SKM-1 (cell line): ENCODE results near the gene MYH10.

Experiments
- DNase-seq: peaks from one replicate; lab custom pipeline; 2025; ENCODE audit not compliant: unreplicated experiment; lab: John Stamatoyannopoulos, UW

MYH10 gene

GRCh38 chr17:8649157-8650118, 18.9 kb upstream of the MYH10 start:
- DNase-seq: no peak

- no peak for DNase-seq
Measured at GRCh38 chr17:8647956-8648355, 17.4 kb upstream of the MYH10 start.

GRCh38 chr17:8647202-8647601, 16.7 kb upstream of the MYH10 start:
- no peak for DNase-seq

GRCh38 chr17:8644507-8644902, 14.0 kb upstream of the MYH10 start:
- no peak for DNase-seq

GRCh38 chr17:8643855-8644506, 13.5 kb upstream of the MYH10 start:
- no peak for DNase-seq

- no peak for DNase-seq
Measured at GRCh38 chr17:8639709-8640108, 9.2 kb upstream of the MYH10 start.

GRCh38 chr17:8632061-8632460, 1.5 kb upstream of the MYH10 start:
- DNase-seq: no peak

- DNase-seq: no peak
Measured at GRCh38 chr17:8631554-8631877, 991 bp upstream of the MYH10 start.

GRCh38 chr17:8630802-8631553, 453 bp upstream of the MYH10 start:
- peak; percentile 11 for DNase-seq

GRCh38 chr17:8629371-8630226, 926 bp downstream of the MYH10 start:
- DNase-seq: no peak

- no peak for DNase-seq
Measured at GRCh38 chr17:8628609-8629169, 1.8 kb downstream of the MYH10 start.

GRCh38 chr17:8628172-8628571, 2.4 kb downstream of the MYH10 start:
- DNase-seq: no peak

GRCh38 chr17:8623591-8623990, 6.9 kb downstream of the MYH10 start:
- no peak for DNase-seq

- DNase-seq: no peak
Measured at GRCh38 chr17:8622191-8622590, 8.3 kb downstream of the MYH10 start.

GRCh38 chr17:8621585-8621984, 8.9 kb downstream of the MYH10 start:
- no peak for DNase-seq

- DNase-seq: no peak
Measured at GRCh38 chr17:8619294-8619693, 11.2 kb downstream of the MYH10 start.

GRCh38 chr17:8618825-8619224, 11.7 kb downstream of the MYH10 start:
- no peak for DNase-seq

- DNase-seq: no peak
Measured at GRCh38 chr17:8614988-8615387, 15.5 kb downstream of the MYH10 start.

- DNase-seq: no peak
Measured at GRCh38 chr17:8611619-8612298, 18.8 kb downstream of the MYH10 start.

- no peak for DNase-seq
Measured at GRCh38 chr17:8611137-8611536, 19.4 kb downstream of the MYH10 start.
